NCI-H1092 (cell line): Measurements from ENCODE around the gene ALG5.

ENCODE experiments used
- DNase-seq: peaks from one replicate; lab custom pipeline; 2025; lab: John Stamatoyannopoulos, UW

ALG5 gene

GRCh38 chr13:36999054-36999714 lies at the start of gene ALG5:
ALG5 (minus strand) TSS chr13:36999340; CDS start chr13:36999300, 40 bp downstream.
- peak; percentile 79 for DNase-seq

- no peak for DNase-seq
These were observed 48.7 kb upstream of the ALG5 start for GRCh38 chr13:37047846-37048245.

- DNase-seq: no peak
These were observed 47.9 kb upstream of the ALG5 start for GRCh38 chr13:37047032-37047431.

GRCh38 chr13:37046062-37046461 lies 46.9 kb upstream of the ALG5 start:
- DNase-seq: no peak

GRCh38 chr13:37040789-37041188 lies 41.6 kb upstream of the ALG5 start:
- no peak for DNase-seq

- DNase-seq: no peak
These were observed 40.8 kb upstream of the ALG5 start for GRCh38 chr13:37039896-37040295.

- no peak for DNase-seq
These were observed 38.1 kb upstream of the ALG5 start for GRCh38 chr13:37037241-37037640.

- no peak for DNase-seq
These were observed 30.5 kb upstream of the ALG5 start for GRCh38 chr13:37029617-37030016.

GRCh38 chr13:37027639-37028038 lies 28.5 kb upstream of the ALG5 start:
- no peak for DNase-seq

- no peak for DNase-seq
These were observed 27.6 kb upstream of the ALG5 start for GRCh38 chr13:37026771-37027170.

GRCh38 chr13:37023871-37024270 lies 24.7 kb upstream of the ALG5 start:
- no peak for DNase-seq

GRCh38 chr13:37014609-37015008 lies 15.5 kb upstream of the ALG5 start:
- DNase-seq: no peak

GRCh38 chr13:37011788-37012187 lies 12.6 kb upstream of the ALG5 start:
- DNase-seq: no peak

- DNase-seq: no peak
These were observed 11.9 kb upstream of the ALG5 start for GRCh38 chr13:37011002-37011401.

GRCh38 chr13:37010424-37010823 lies 11.3 kb upstream of the ALG5 start:
- DNase-seq: no peak

- DNase-seq: no peak
These were observed 10.6 kb upstream of the ALG5 start for GRCh38 chr13:37009692-37010091.

- no peak for DNase-seq
These were observed 2.7 kb upstream of the ALG5 start for GRCh38 chr13:37001921-37002250.

- peak; percentile 18 for DNase-seq
These were observed 507 bp downstream of the ALG5 start for GRCh38 chr13:36998624-36999041.

- DNase-seq: no peak
These were observed 1.3 kb downstream of the ALG5 start for GRCh38 chr13:36997716-36998427.

GRCh38 chr13:36992362-36992761 lies 6.8 kb downstream of the ALG5 start:
- no peak for DNase-seq

- no peak for DNase-seq
These were observed 12.5 kb downstream of the ALG5 start for GRCh38 chr13:36986462-36987240.

- DNase-seq: peak; percentile 3
These were observed 17.9 kb downstream of the ALG5 start for GRCh38 chr13:36981156-36981743.
